ENCODE measurements around the gene KRT74.
A peak's percentile ranks its signal among the peaks of the same experiment; 100 is the strongest.

The KRT74 gene

DNA sequence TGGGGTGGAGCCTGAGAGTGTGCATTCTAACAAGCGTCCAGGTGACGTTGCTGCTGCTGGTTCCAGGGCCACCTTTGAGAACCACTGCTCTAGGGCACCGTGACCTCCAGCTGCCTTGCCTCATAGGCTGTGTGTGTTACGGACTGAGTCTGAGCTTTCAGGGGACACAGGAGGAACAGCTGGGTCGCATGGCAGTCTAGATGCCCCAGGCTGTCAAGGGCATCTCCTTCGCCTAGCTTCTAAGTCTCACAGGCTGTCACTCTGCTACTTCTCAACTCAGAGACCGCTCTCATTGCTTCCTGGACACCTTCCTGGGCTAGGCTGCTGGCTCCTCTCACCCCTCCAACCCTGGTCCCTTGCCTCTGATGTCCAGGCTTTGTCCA is 43.8 kb upstream of the KRT74 start:
- Histone ChIP-seq H3K27ac (replicated peaks; ENCODE audit: low read length) (no peak overlapping the region), H3K4ac (ENCODE audit: low read length) (no peak overlapping the region), H3K4me1 (ENCODE audit: control insufficient read depth in 2 of 2, insufficient read depth in 1 of 2, low read depth in 1 of 2, low read length in 2 of 2) (peaks cover 0 to 9% of the 10 kb centered on the region in 2 donors), H3K18ac (ENCODE audit: low read length) (no peak overlapping the region), H3K4me3 (ENCODE audit: low read length in 2 of 2) (no peak overlapping the region), H3K4me2 (ENCODE audit: insufficient read depth, low read length, poor library complexity, severe bottlenecking) (no peak overlapping the region), H3K23ac (ENCODE audit: low read depth, low read length, poor library complexity) (no peak overlapping the region), H2AFZ (ENCODE audit: low read length) (no peak overlapping the region), H3K9ac (ENCODE audit: low read depth, low read length, poor library complexity) (no peak overlapping the region), H3K36me3 (replicated peaks in 1 of 2; ENCODE audit: control insufficient read depth in 2 of 2, insufficient read depth in 2 of 2, low read length in 2 of 2) (no peaks in the 10 kb centered on the region), H2BK15ac (ENCODE audit: low read length) (no peak overlapping the region), H2BK5ac (ENCODE audit: low read length) (peak overlapping the region; percentile 2), H2BK12ac (ENCODE audit: low read length) (no peak overlapping the region), H4K91ac (ENCODE audit: low read depth, low read length, poor library complexity) (no peak overlapping the region), H3K14ac (ENCODE audit: low read length) (no peak overlapping the region), H2BK120ac (ENCODE audit: low read depth, low read length) (no peak overlapping the region), H4K8ac (ENCODE audit: low read depth, low read length) (no peak overlapping the region), H2AK5ac (ENCODE audit: low read depth, low read length) (no peak overlapping the region), H3K9me3 (replicated peaks in 1 of 2; ENCODE audit: control insufficient read depth in 2 of 2, insufficient read depth in 1 of 2, low read depth in 1 of 2, low read length in 2 of 2) (no peaks in the 10 kb centered on the region), H3K79me1 (ENCODE audit: low read depth, low read length) (no peaks in the 10 kb centered on the region), H3K27me3 (ENCODE audit: control insufficient read depth in 3 of 3, insufficient read depth in 3 of 3, low read depth in 1 of 3, low read length in 3 of 3) (peaks cover 0 to 15% (median 0%) of the 10 kb centered on the region in 3 experiments)
- WGBS, 2 donors (ENCODE audit: extremely low coverage in 2 of 2, insufficient read length in 2 of 2, insufficient replicate concordance in 1 of 2): no CpG with 5 or more reads among the region's 7 CpGs
- DNase-seq (ENCODE audit: low spot score): no peak

- H3K36me3 ChIP-seq (replicated peaks in 1 of 2; ENCODE audit: control insufficient read depth in 2 of 2, insufficient read depth in 2 of 2, low read length in 2 of 2): no peaks in the 10 kb centered on the region
- WGBS, 2 donors (ENCODE audit: extremely low coverage in 2 of 2, insufficient read length in 2 of 2, insufficient replicate concordance in 1 of 2): no CpG with 5 or more reads among the region's 10 CpGs
- no peaks in the 10 kb centered on the region for H3K9me3 ChIP-seq (replicated peaks in 1 of 2; ENCODE audit: control insufficient read depth in 2 of 2, insufficient read depth in 1 of 2, low read depth in 1 of 2, low read length in 2 of 2)
- H2AK5ac ChIP-seq (ENCODE audit: low read depth, low read length): no peak overlapping the region
- H2AFZ ChIP-seq (ENCODE audit: low read length): no peak overlapping the region
- peak overlapping the region; percentile 2 for H2BK5ac ChIP-seq (ENCODE audit: low read length)
- no peak overlapping the region for H3K4me2 ChIP-seq (ENCODE audit: insufficient read depth, low read length, poor library complexity, severe bottlenecking)
- H3K14ac ChIP-seq (ENCODE audit: low read length): no peak overlapping the region
- no peak overlapping the region for H3K27ac ChIP-seq (replicated peaks; ENCODE audit: low read length)
- no peak for DNase-seq (ENCODE audit: low spot score)
- peaks cover 0 to 15% (median 0%) of the 10 kb centered on the region in 3 experiments for H3K27me3 ChIP-seq (ENCODE audit: control insufficient read depth in 3 of 3, insufficient read depth in 3 of 3, low read depth in 1 of 3, low read length in 3 of 3)
- no peak overlapping the region for H3K4me3 ChIP-seq (ENCODE audit: low read length in 2 of 2)
- H3K4me1 ChIP-seq (ENCODE audit: control insufficient read depth in 2 of 2, insufficient read depth in 1 of 2, low read depth in 1 of 2, low read length in 2 of 2): peaks cover 0 to 8% of the 10 kb centered on the region in 2 donors
- H2BK15ac ChIP-seq (ENCODE audit: low read length): no peak overlapping the region
- H3K9ac ChIP-seq (ENCODE audit: low read depth, low read length, poor library complexity): no peak overlapping the region
- no peak overlapping the region for H4K91ac ChIP-seq (ENCODE audit: low read depth, low read length, poor library complexity)
- no peak overlapping the region for H3K18ac ChIP-seq (ENCODE audit: low read length)
- no peak overlapping the region for H2BK120ac ChIP-seq (ENCODE audit: low read depth, low read length)
- no peaks in the 10 kb centered on the region for H3K79me1 ChIP-seq (ENCODE audit: low read depth, low read length)
- H3K4ac ChIP-seq (ENCODE audit: low read length): no peak overlapping the region
- H3K23ac ChIP-seq (ENCODE audit: low read depth, low read length, poor library complexity): no peak overlapping the region
- H2BK12ac ChIP-seq (ENCODE audit: low read length): no peak overlapping the region
- H4K8ac ChIP-seq (ENCODE audit: low read depth, low read length): no peak overlapping the region
These were observed 43.2 kb upstream of the KRT74 start for GRCh38 chr12:52616680-52617402.

- no CpG with 5 or more reads among the region's 9 CpGs for WGBS, 2 donors (ENCODE audit: extremely low coverage in 2 of 2, insufficient read length in 2 of 2, insufficient replicate concordance in 1 of 2)
- DNase-seq (ENCODE audit: low spot score): no peak
- H3K4ac ChIP-seq (ENCODE audit: low read length): no peak overlapping the region
These were observed 42.3 kb upstream of the KRT74 start for GRCh38 chr12:52615912-52616311.

DNA sequence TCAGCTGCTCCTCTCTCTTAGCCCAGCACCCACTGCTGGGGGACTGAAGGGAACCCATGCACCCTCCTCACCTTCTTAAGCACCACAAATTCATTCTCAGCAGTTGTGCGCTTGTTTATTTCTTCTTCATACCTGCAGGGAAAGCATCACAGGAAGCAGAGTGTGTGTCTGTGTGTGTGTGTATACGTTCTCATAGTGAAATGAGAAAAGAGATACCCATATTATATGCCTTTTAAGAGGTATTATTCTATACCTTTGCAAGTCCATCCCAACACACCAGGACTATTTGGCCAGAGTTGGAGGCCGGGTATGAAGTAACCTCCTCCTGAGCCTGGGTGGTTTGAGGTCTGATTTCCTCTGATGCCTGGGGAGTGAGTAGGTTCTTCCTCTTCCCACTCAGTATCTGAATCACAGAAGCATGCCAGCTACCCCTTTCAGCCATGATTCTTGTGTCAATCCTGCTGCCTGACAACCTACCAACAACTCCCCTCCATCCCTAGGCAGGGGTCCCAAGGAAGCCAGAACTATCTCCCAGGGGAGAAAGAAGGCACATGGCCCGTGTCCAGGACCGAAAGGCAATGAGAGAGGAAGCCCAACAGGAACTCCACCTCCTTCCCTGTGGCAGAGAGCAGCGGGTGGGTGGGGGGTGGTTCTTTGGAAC is 41.7 kb upstream of the KRT74 start:
- Histone ChIP-seq H2BK12ac (ENCODE audit: low read length) (no peak overlapping the region), H2AK5ac (ENCODE audit: low read depth, low read length) (no peak overlapping the region), H3K36me3 (replicated peaks in 1 of 2; ENCODE audit: control insufficient read depth in 2 of 2, insufficient read depth in 2 of 2, low read length in 2 of 2) (no peaks in the 10 kb centered on the region), H3K4me2 (ENCODE audit: insufficient read depth, low read length, poor library complexity, severe bottlenecking) (no peak overlapping the region), H2BK120ac (ENCODE audit: low read depth, low read length) (no peak overlapping the region), H2AFZ (ENCODE audit: low read length) (no peak overlapping the region), H4K8ac (ENCODE audit: low read depth, low read length) (no peak overlapping the region), H3K27me3 (ENCODE audit: control insufficient read depth in 3 of 3, insufficient read depth in 3 of 3, low read depth in 1 of 3, low read length in 3 of 3) (peaks cover 0 to 15% (median 0%) of the 10 kb centered on the region in 3 experiments), H4K91ac (ENCODE audit: low read depth, low read length, poor library complexity) (no peak overlapping the region), H3K79me1 (ENCODE audit: low read depth, low read length) (no peaks in the 10 kb centered on the region), H3K14ac (ENCODE audit: low read length) (no peak overlapping the region), H3K23ac (ENCODE audit: low read depth, low read length, poor library complexity) (no peak overlapping the region), H3K9ac (ENCODE audit: low read depth, low read length, poor library complexity) (no peak overlapping the region), H3K4me3 (ENCODE audit: low read length in 2 of 2) (no peak overlapping the region), H3K4me1 (ENCODE audit: control insufficient read depth in 2 of 2, insufficient read depth in 1 of 2, low read depth in 1 of 2, low read length in 2 of 2) (peaks cover 0 to 2% of the 10 kb centered on the region in 2 donors), H2BK5ac (ENCODE audit: low read length) (no peak overlapping the region), H2BK15ac (ENCODE audit: low read length) (no peak overlapping the region), H3K4ac (ENCODE audit: low read length) (no peak overlapping the region), H3K27ac (replicated peaks; ENCODE audit: low read length) (no peak overlapping the region), H3K9me3 (replicated peaks in 1 of 2; ENCODE audit: control insufficient read depth in 2 of 2, insufficient read depth in 1 of 2, low read depth in 1 of 2, low read length in 2 of 2) (no peaks in the 10 kb centered on the region), H3K18ac (ENCODE audit: low read length) (no peak overlapping the region)
- WGBS, 2 donors (ENCODE audit: extremely low coverage in 2 of 2, insufficient read length in 2 of 2, insufficient replicate concordance in 1 of 2): no CpG with 5 or more reads among the region's 6 CpGs
- DNase-seq (ENCODE audit: low spot score): no peak

More at GRCh38 chr12:52615912-52616311, 42.3 kb upstream of the KRT74 start:
- Histone ChIP-seq H3K79me1 (ENCODE audit: low read depth, low read length) (no peaks in the 10 kb centered on the region), H3K14ac (ENCODE audit: low read length) (no peak overlapping the region), H2BK15ac (ENCODE audit: low read length) (no peak overlapping the region), H2AK5ac (ENCODE audit: low read depth, low read length) (no peak overlapping the region), H4K91ac (ENCODE audit: low read depth, low read length, poor library complexity) (no peak overlapping the region), H2AFZ (ENCODE audit: low read length) (no peak overlapping the region), H3K27me3 (ENCODE audit: control insufficient read depth in 3 of 3, insufficient read depth in 3 of 3, low read depth in 1 of 3, low read length in 3 of 3) (peaks cover 0 to 15% (median 0%) of the 10 kb centered on the region in 3 experiments), H3K23ac (ENCODE audit: low read depth, low read length, poor library complexity) (no peak overlapping the region), H3K27ac (replicated peaks; ENCODE audit: low read length) (no peak overlapping the region), H3K36me3 (replicated peaks in 1 of 2; ENCODE audit: control insufficient read depth in 2 of 2, insufficient read depth in 2 of 2, low read length in 2 of 2) (no peaks in the 10 kb centered on the region), H2BK120ac (ENCODE audit: low read depth, low read length) (no peak overlapping the region), H2BK5ac (ENCODE audit: low read length) (no peak overlapping the region), H2BK12ac (ENCODE audit: low read length) (no peak overlapping the region), H3K9me3 (replicated peaks in 1 of 2; ENCODE audit: control insufficient read depth in 2 of 2, insufficient read depth in 1 of 2, low read depth in 1 of 2, low read length in 2 of 2) (no peaks in the 10 kb centered on the region), H3K4me2 (ENCODE audit: insufficient read depth, low read length, poor library complexity, severe bottlenecking) (no peak overlapping the region), H3K4me1 (ENCODE audit: control insufficient read depth in 2 of 2, insufficient read depth in 1 of 2, low read depth in 1 of 2, low read length in 2 of 2) (peaks cover 0 to 6% of the 10 kb centered on the region in 2 donors), H3K9ac (ENCODE audit: low read depth, low read length, poor library complexity) (no peak overlapping the region), H3K18ac (ENCODE audit: low read length) (peak overlapping the region; percentile 21), H3K4me3 (ENCODE audit: low read length in 2 of 2) (no peak overlapping the region), H4K8ac (ENCODE audit: low read depth, low read length) (no peak overlapping the region)
